Subcutaneous abdominal adipose tissue (tissue), 5 donors: ENCODE results near the gene PLPPR5.

Experiments used
- H3K27ac ChIP-seq: one replicate; pipeline ENCODE4 v1.7.0; 2013; ENCODE audit warnings: low read depth, mild to moderate bottlenecking, inconsistent platforms, low read length, moderate library complexity
- H3K27me3 ChIP-seq, 5 donors: one replicate each; pipeline ENCODE4 v1.7.0; 2013; ENCODE audit warnings: low read length in 5 of 5, inconsistent platforms in 1 of 5; ENCODE audit not compliant: control insufficient read depth in 5 of 5, insufficient read depth in 4 of 5
- H3K36me3 ChIP-seq, 5 donors: one replicate each; pipeline ENCODE4 v1.7.0; 2013; ENCODE audit warnings: low read length in 5 of 5; ENCODE audit not compliant: control insufficient read depth in 5 of 5, insufficient read depth in 5 of 5
- H3K4me1 ChIP-seq, 5 donors: one replicate each; pipeline ENCODE4 v1.7.0; 2013; ENCODE audit warnings: low read length in 5 of 5, mild to moderate bottlenecking in 3 of 5, moderate library complexity in 1 of 5; ENCODE audit not compliant: control insufficient read depth in 5 of 5, insufficient read depth in 5 of 5
- H3K4me3 ChIP-seq, 5 donors: one replicate each; pipeline ENCODE4 v1.7.0; 2013; ENCODE audit warnings: low read length in 5 of 5, low read depth in 1 of 5
- H3K9ac ChIP-seq, 5 donors: one replicate each; pipeline ENCODE4 v1.7.0; 2013; ENCODE audit warnings: low read length in 5 of 5, mild to moderate bottlenecking in 4 of 5, moderate library complexity in 3 of 5
- H3K9me3 ChIP-seq, 5 donors: one replicate each; pipeline ENCODE4 v1.7.0; 2013; ENCODE audit warnings: low read length in 5 of 5; ENCODE audit not compliant: control insufficient read depth in 5 of 5
- donor health status: healthy.
- donor health status: healthy.
- donor health status: healthy.
- donor health status: healthy.
- donor health status: healthy.

The PLPPR5 gene

GRCh38 chr1:98921817-98922216 is 82.8 kb downstream of the PLPPR5 start:
- no peak overlapping the region for H3K9ac ChIP-seq
- H3K9me3 ChIP-seq: no peaks in the 10 kb centered on the region
- no peak overlapping the region for H3K27ac ChIP-seq
- no peak overlapping the region for H3K4me3 ChIP-seq
- no peaks in the 10 kb centered on the region for H3K4me1 ChIP-seq
- no peaks in the 10 kb centered on the region for H3K36me3 ChIP-seq
- H3K27me3 ChIP-seq: no peaks in the 10 kb centered on the region

- H3K27me3 ChIP-seq: no peaks in the 10 kb centered on the region
- H3K27ac ChIP-seq: no peak overlapping the region
- no peak overlapping the region for H3K9ac ChIP-seq
- H3K4me3 ChIP-seq: no peak overlapping the region
- no peaks in the 10 kb centered on the region for H3K9me3 ChIP-seq
- H3K36me3 ChIP-seq: no peaks in the 10 kb centered on the region
- H3K4me1 ChIP-seq: no peaks in the 10 kb centered on the region
Measured at GRCh38 chr1:98920441-98921110, 84.1 kb downstream of the PLPPR5 start.

GRCh38 chr1:98919652-98920051 is 85.0 kb downstream of the PLPPR5 start:
- H3K27me3 ChIP-seq: no peaks in the 10 kb centered on the region
- H3K9me3 ChIP-seq: no peaks in the 10 kb centered on the region
- H3K4me1 ChIP-seq: no peaks in the 10 kb centered on the region
- H3K4me3 ChIP-seq: no peak overlapping the region
- H3K9ac ChIP-seq: no peak overlapping the region
- no peaks in the 10 kb centered on the region for H3K36me3 ChIP-seq
- H3K27ac ChIP-seq: no peak overlapping the region

- Histone ChIP-seq H3K9me3 (no peaks in the 10 kb centered on the region), H3K4me3 (no peak overlapping the region), H3K36me3 (no peaks in the 10 kb centered on the region), H3K9ac (no peak overlapping the region), H3K4me1 (no peaks in the 10 kb centered on the region), H3K27me3 (no peaks in the 10 kb centered on the region), H3K27ac (no peak overlapping the region)
Measured at GRCh38 chr1:98919211-98919610, 85.5 kb downstream of the PLPPR5 start.

GRCh38 chr1:98914547-98914946 is 90.1 kb downstream of the PLPPR5 start:
- no peaks in the 10 kb centered on the region for H3K27me3 ChIP-seq
- H3K27ac ChIP-seq: no peak overlapping the region
- no peaks in the 10 kb centered on the region for H3K4me1 ChIP-seq
- no peak overlapping the region for H3K9ac ChIP-seq
- H3K4me3 ChIP-seq: no peak overlapping the region
- no peaks in the 10 kb centered on the region for H3K36me3 ChIP-seq
- H3K9me3 ChIP-seq: no peaks in the 10 kb centered on the region

GRCh38 chr1:98910827-98911226 is 93.8 kb downstream of the PLPPR5 start:
- H3K36me3 ChIP-seq: no peaks in the 10 kb centered on the region
- H3K4me3 ChIP-seq: no peak overlapping the region
- H3K9me3 ChIP-seq: no peaks in the 10 kb centered on the region
- no peak overlapping the region for H3K27ac ChIP-seq
- H3K4me1 ChIP-seq: no peaks in the 10 kb centered on the region
- no peaks in the 10 kb centered on the region for H3K27me3 ChIP-seq
- no peak overlapping the region for H3K9ac ChIP-seq

- H3K36me3 ChIP-seq: no peaks in the 10 kb centered on the region
- no peak overlapping the region for H3K4me3 ChIP-seq
- H3K9ac ChIP-seq: no peak overlapping the region
- no peaks in the 10 kb centered on the region for H3K9me3 ChIP-seq
- no peaks in the 10 kb centered on the region for H3K4me1 ChIP-seq
- H3K27me3 ChIP-seq: no peaks in the 10 kb centered on the region
- H3K27ac ChIP-seq: no peak overlapping the region
Measured at GRCh38 chr1:98908980-98909379, 95.7 kb downstream of the PLPPR5 start.

GRCh38 chr1:98906809-98907208 is 97.9 kb downstream of the PLPPR5 start:
- no peak overlapping the region for H3K4me3 ChIP-seq
- no peak overlapping the region for H3K27ac ChIP-seq
- no peak overlapping the region for H3K9ac ChIP-seq
- no peaks in the 10 kb centered on the region for H3K27me3 ChIP-seq
- H3K9me3 ChIP-seq: no peaks in the 10 kb centered on the region
- no peaks in the 10 kb centered on the region for H3K36me3 ChIP-seq
- no peaks in the 10 kb centered on the region for H3K4me1 ChIP-seq

- Histone ChIP-seq H3K9ac (no peak overlapping the region), H3K36me3 (no peaks in the 10 kb centered on the region), H3K27ac (no peak overlapping the region), H3K9me3 (no peaks in the 10 kb centered on the region), H3K4me1 (no peaks in the 10 kb centered on the region), H3K27me3 (no peaks in the 10 kb centered on the region), H3K4me3 (no peak overlapping the region)
Measured at GRCh38 chr1:98906361-98906760, 98.3 kb downstream of the PLPPR5 start.

- Histone ChIP-seq H3K4me1 (no peaks in the 10 kb centered on the region), H3K27ac (no peak overlapping the region), H3K36me3 (no peaks in the 10 kb centered on the region), H3K9me3 (no peaks in the 10 kb centered on the region), H3K9ac (no peak overlapping the region), H3K27me3 (no peaks in the 10 kb centered on the region), H3K4me3 (no peak overlapping the region)
Measured at GRCh38 chr1:98904684-98905083, 100.0 kb downstream of the PLPPR5 start.

- no peaks in the 10 kb centered on the region for H3K27me3 ChIP-seq
- no peak overlapping the region for H3K27ac ChIP-seq
- H3K9me3 ChIP-seq: no peaks in the 10 kb centered on the region
- no peaks in the 10 kb centered on the region for H3K36me3 ChIP-seq
- H3K4me1 ChIP-seq: no peaks in the 10 kb centered on the region
- H3K4me3 ChIP-seq: no peak overlapping the region
- no peak overlapping the region for H3K9ac ChIP-seq
Measured at GRCh38 chr1:98903726-98904125, 100.9 kb downstream of the PLPPR5 start.
